Vagina (tissue), 2 donors: ENCODE data around the gene SMIM32. TPM values are rescaled to one million over a fixed set of nuclear protein-coding genes. Genes with fewer than 3 reads are reported as not detected.

Experiments
- DNase-seq, 2 donors: peaks; one replicate each; pipeline ENCODE4 v3.0.0-alpha.2; 2017; ENCODE audit errors: extremely low spot score in 2 of 2
- H3K27ac ChIP-seq: fragments of 200-600 bp; sonication (generic); one replicate; pipeline ENCODE4 v1.5.1; 2019
- H3K27me3 ChIP-seq: fragments of 200-600 bp; sonication (generic); one replicate; pipeline ENCODE4 v1.5.1; 2019
- H3K36me3 ChIP-seq, 2 donors: fragments of 200-600 bp; sonication (generic); one replicate each; pipeline ENCODE4 v1.5.1; 2017 to 2019
- H3K4me1 ChIP-seq: fragments of 200-600 bp; sonication (generic); one replicate; pipeline ENCODE4 v1.5.1; 2019
- H3K4me3 ChIP-seq, 2 donors: fragments of 200-600 bp; sonication (generic); 1 replicate in 1 of 2; 2 replicates in 1 of 2; pipeline ENCODE4 v1.5.1; 2016 to 2019
- H3K9me3 ChIP-seq: fragments of 200-600 bp; sonication (generic); one replicate; pipeline ENCODE4 v1.5.1; 2019
- POLR2A ChIP-seq, 2 donors: fragments of 450-650 bp; IDR thresholded peaks; one replicate each; pipeline ENCODE4 v1.6.1; 2017; ENCODE audit warnings: antibody characterized with exemption in 2 of 2, mild to moderate bottlenecking in 2 of 2, moderate library complexity in 2 of 2
- POLR2AphosphoS5 ChIP-seq, 2 donors: sonication (generic); formaldehyde crosslinking; IDR thresholded peaks; one replicate each; pipeline ENCODE4 v1.9.0; 2017; ENCODE audit warnings: antibody characterized with exemption in 2 of 2, mild to moderate bottlenecking in 2 of 2, low read depth in 1 of 2; ENCODE audit not compliant: insufficient read depth in 1 of 2
- intact Hi-C: fragments of 100-400 bp; cut with DNase I; formaldehyde crosslinking; loops from one replicate; pipeline ENCODE4 v1.15.1; 2023
- total RNA-seq: library from RNA; depleted of rRNA; stranded (reverse); fragments of >200 nt; gene quantifications from one replicate; pipeline ENCODE4 v1.2.3, GENCODE V29; 2016
- TF ChIP-seq, protein P1 (sequence below), 3 experiments: fragments of 450-650 bp in 2 of 3; fragments of 200-600 bp in 1 of 3; sonication (generic) in 1 of 3; IDR thresholded peaks; one replicate each; pipeline ENCODE4 v1.5.1; 2017 to 2019; ENCODE audit warnings: antibody characterized with exemption in 3 of 3, mild to moderate bottlenecking in 2 of 3, moderate library complexity in 2 of 3

Gene SMIM32
- total RNA-seq, 1 donor from 2014 or later: not detected

GRCh38 chr5:136143763-136144162, 49.2 kb downstream of the SMIM32 start:
- DNase-seq: no peak
- Histone ChIP-seq H3K27ac (no peak overlapping the region), H3K27me3 (no peaks in the 10 kb centered on the region), H3K9me3 (no peaks in the 10 kb centered on the region), H3K36me3 (no peaks in the 10 kb centered on the region), H3K4me1 (peaks cover 78% of the 10 kb centered on the region), H3K4me3 (no peak overlapping the region)
- TF ChIP-seq, protein P1, sequence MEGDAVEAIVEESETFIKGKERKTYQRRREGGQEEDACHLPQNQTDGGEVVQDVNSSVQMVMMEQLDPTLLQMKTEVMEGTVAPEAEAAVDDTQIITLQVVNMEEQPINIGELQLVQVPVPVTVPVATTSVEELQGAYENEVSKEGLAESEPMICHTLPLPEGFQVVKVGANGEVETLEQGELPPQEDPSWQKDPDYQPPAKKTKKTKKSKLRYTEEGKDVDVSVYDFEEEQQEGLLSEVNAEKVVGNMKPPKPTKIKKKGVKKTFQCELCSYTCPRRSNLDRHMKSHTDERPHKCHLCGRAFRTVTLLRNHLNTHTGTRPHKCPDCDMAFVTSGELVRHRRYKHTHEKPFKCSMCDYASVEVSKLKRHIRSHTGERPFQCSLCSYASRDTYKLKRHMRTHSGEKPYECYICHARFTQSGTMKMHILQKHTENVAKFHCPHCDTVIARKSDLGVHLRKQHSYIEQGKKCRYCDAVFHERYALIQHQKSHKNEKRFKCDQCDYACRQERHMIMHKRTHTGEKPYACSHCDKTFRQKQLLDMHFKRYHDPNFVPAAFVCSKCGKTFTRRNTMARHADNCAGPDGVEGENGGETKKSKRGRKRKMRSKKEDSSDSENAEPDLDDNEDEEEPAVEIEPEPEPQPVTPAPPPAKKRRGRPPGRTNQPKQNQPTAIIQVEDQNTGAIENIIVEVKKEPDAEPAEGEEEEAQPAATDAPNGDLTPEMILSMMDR (IDR thresholded peaks at IDR 0.05): no peak
- TF ChIP-seq POLR2A (IDR thresholded peaks at IDR 0.05) (no peak), POLR2AphosphoS5 (IDR thresholded peaks at IDR 0.05; ENCODE audit: insufficient read depth in 1 of 2, low read depth in 1 of 2) (no peak)
- intact Hi-C loops: no loop called here

- no peak for TF ChIP-seq POLR2AphosphoS5 (IDR thresholded peaks at IDR 0.05; ENCODE audit: insufficient read depth in 1 of 2, low read depth in 1 of 2)
- TF ChIP-seq, protein P1 (IDR thresholded peaks at IDR 0.05): no peak
- no peak for TF ChIP-seq POLR2A (IDR thresholded peaks at IDR 0.05)
- peaks cover 83% of the 10 kb centered on the region for H3K4me1 ChIP-seq
- no peak for DNase-seq
- no peak overlapping the region for H3K27ac ChIP-seq
- no peaks in the 10 kb centered on the region for H3K27me3 ChIP-seq
- no peaks in the 10 kb centered on the region for H3K36me3 ChIP-seq
- intact Hi-C loops: no loop called here
- H3K4me3 ChIP-seq: no peak overlapping the region
- H3K9me3 ChIP-seq: no peaks in the 10 kb centered on the region
These were observed 49.6 kb downstream of the SMIM32 start for GRCh38 chr5:136143312-136143711.

- peaks cover 95% of the 10 kb centered on the region for H3K4me1 ChIP-seq
These were observed 51.4 kb downstream of the SMIM32 start for GRCh38 chr5:136141561-136141960.

More at GRCh38 chr5:136141561-136141960, 51.4 kb downstream of the SMIM32 start:
- H3K4me3 ChIP-seq: no peak overlapping the region
- intact Hi-C loops: no loop called here
- TF ChIP-seq POLR2AphosphoS5 (IDR thresholded peaks at IDR 0.05; ENCODE audit: insufficient read depth in 1 of 2, low read depth in 1 of 2) (no peak), POLR2A (IDR thresholded peaks at IDR 0.05) (no peak)
- TF ChIP-seq, protein P1 (IDR thresholded peaks at IDR 0.05): no peak
- no peak for DNase-seq
- no peaks in the 10 kb centered on the region for H3K27me3 ChIP-seq
- no peaks in the 10 kb centered on the region for H3K9me3 ChIP-seq
- no peaks in the 10 kb centered on the region for H3K36me3 ChIP-seq
- no peak overlapping the region for H3K27ac ChIP-seq

Other genes with a start within 250 kb of the SMIM32 start
- not detected for gene LECT2, start 238.2 kb downstream of the SMIM32 start, total RNA-seq
- 43.2 TPM for gene TGFBI, start 164.2 kb downstream of the SMIM32 start, total RNA-seq
- gene SMAD5, start 60.3 kb downstream of the SMIM32 start, total RNA-seq: 40.0 TPM
- not detected for gene TRPC7, start 172.4 kb upstream of the SMIM32 start, total RNA-seq